Limb (tissue), 2 donors: ENCODE data around the gene PLEKHN1.
"Not testable (repeated sequence)": the region's sequence is repeated elsewhere in the genome, so short reads cannot be mapped to it uniquely, and the experiment has no call there.

Experiments used
- DNase-seq, 2 donors: peaks; one replicate each; pipeline ENCODE4 v3.0.0-alpha.2; 2016; ENCODE audit errors: extremely low spot score in 2 of 2

PLEKHN1 gene

GRCh38 chr1:942411-942821 lies 23.9 kb upstream of the PLEKHN1 start:
- no peak for DNase-seq

GRCh38 chr1:942864-943533 lies 23.3 kb upstream of the PLEKHN1 start:
- peak in 1 of 2 donors; percentile 76 for DNase-seq

- DNase-seq = no peak
Measured at GRCh38 chr1:943545-944340, 22.5 kb upstream of the PLEKHN1 start.

GRCh38 chr1:944341-945325 lies 21.6 kb upstream of the PLEKHN1 start:
- no peak for DNase-seq

- no peak for DNase-seq
Measured at GRCh38 chr1:945688-946556, 20.4 kb upstream of the PLEKHN1 start.

GRCh38 chr1:946811-947210 lies 19.5 kb upstream of the PLEKHN1 start:
- DNase-seq = not testable (repeated sequence)

- no peak for DNase-seq
Measured at GRCh38 chr1:947958-948357, 18.3 kb upstream of the PLEKHN1 start.

- DNase-seq = no peak
Measured at GRCh38 chr1:950268-950667, 16.0 kb upstream of the PLEKHN1 start.

- DNase-seq = no peak
Measured at GRCh38 chr1:950881-951280, 15.4 kb upstream of the PLEKHN1 start.

GRCh38 chr1:951364-951763 lies 14.9 kb upstream of the PLEKHN1 start:
- DNase-seq = no peak

GRCh38 chr1:952201-952600 lies 14.1 kb upstream of the PLEKHN1 start:
- no peak for DNase-seq

- no peak for DNase-seq
Measured at GRCh38 chr1:952603-953002, 13.7 kb upstream of the PLEKHN1 start.

GRCh38 chr1:953524-954320 lies 12.6 kb upstream of the PLEKHN1 start:
- no peak for DNase-seq

GRCh38 chr1:954927-955326 lies 11.4 kb upstream of the PLEKHN1 start:
- no peak for DNase-seq

- DNase-seq = no peak
Measured at GRCh38 chr1:955474-955873, 10.8 kb upstream of the PLEKHN1 start.

- DNase-seq = no peak
Measured at GRCh38 chr1:956636-957035, 9.6 kb upstream of the PLEKHN1 start.

GRCh38 chr1:958823-959730 lies 7.2 kb upstream of the PLEKHN1 start, which contains the start of gene NOC2L:
Gene NOC2L, minus strand, starts transcription at chr1:959256. Its CDS starts 16 bp downstream, at chr1:959240.
- DNase-seq = peak; percentile 91 to 98

GRCh38 chr1:959731-960362 lies 6.4 kb upstream of the PLEKHN1 start:
- DNase-seq = no peak
